SHP77 (cell line): ENCODE measurements around the gene MAN2C1.
"Not testable (repeated sequence)": the region's sequence is repeated elsewhere in the genome, so short reads cannot be mapped to it uniquely, and the experiment has no call there.

Experiments used
- DNase-seq, 2 experiments: peaks; one replicate each; lab custom pipeline; 2025; lab: John Stamatoyannopoulos, UW

Gene MAN2C1

DNA sequence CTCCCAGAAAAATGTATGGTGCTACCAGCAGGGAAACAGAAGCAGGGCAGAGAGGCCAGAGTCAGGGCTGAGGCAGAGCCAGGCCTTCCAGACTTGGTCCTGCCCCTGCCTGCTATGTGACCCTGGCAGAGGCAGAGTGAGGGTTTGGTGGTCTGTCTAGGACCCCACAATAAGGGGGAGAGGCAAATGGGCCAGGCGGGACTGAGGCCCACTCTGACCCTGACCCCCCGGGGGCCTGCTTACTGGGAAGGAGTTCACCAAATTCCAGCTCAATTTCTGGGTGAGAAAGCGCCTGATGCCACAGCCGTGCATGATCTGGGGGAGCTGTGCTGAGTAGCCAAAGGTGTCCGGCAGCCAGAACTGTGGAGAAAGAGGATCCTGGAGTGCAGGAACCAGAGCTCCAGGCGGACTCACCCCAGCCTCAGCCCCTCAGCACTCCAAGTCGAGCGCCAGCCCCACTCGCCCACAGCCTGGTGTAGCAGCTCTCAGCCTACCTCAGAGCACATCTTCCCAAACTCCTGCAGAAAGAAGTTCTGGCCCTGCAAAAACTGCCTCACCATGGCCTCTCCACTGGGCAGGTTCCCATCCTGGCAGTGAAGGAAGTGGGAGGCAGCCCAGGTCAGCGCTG, 6.9 kb downstream of the MAN2C1 start:
- DNase-seq = no peak

DNA sequence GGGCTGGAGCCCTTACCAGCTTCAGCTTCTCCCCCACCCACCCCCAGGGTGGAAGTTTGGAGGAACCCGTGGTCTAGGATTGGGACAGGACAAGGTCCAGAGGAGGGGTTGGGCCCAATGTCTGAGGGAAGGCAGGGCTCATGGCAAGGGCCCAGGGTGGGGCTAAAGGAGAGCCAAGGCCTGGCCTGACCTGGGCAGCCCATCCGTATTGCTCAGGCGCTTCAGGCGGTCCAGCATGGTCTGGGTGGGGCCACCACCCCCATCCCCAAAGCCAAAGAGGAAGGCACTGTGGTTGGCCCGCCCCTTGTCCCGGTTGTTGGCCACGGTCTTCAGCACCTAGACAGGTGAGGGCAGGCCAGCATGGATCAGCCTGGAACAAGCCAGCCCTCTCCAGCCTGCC, 7.6 kb downstream of the MAN2C1 start:
- no peak for DNase-seq

DNA sequence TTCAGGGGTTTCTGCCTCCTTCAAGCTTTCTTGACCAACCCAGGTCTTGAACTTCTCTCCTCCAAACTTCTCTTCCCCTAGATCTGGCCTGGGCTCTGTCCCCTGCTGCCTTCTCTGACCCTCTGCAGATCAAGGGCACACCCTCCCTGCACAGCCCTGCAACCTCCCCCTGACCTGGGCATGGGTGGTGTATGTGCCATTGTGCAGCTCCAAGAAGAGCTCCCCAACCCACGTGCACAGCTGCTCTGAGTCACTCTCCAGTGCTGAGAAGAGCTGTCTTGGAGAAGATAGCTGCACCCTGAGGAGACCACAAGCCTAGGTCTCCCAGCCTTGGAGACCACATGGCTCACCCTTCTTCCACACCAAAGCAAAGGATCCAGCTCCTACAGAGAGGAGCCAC, 8.0 kb downstream of the MAN2C1 start:
- DNase-seq = no peak

DNA sequence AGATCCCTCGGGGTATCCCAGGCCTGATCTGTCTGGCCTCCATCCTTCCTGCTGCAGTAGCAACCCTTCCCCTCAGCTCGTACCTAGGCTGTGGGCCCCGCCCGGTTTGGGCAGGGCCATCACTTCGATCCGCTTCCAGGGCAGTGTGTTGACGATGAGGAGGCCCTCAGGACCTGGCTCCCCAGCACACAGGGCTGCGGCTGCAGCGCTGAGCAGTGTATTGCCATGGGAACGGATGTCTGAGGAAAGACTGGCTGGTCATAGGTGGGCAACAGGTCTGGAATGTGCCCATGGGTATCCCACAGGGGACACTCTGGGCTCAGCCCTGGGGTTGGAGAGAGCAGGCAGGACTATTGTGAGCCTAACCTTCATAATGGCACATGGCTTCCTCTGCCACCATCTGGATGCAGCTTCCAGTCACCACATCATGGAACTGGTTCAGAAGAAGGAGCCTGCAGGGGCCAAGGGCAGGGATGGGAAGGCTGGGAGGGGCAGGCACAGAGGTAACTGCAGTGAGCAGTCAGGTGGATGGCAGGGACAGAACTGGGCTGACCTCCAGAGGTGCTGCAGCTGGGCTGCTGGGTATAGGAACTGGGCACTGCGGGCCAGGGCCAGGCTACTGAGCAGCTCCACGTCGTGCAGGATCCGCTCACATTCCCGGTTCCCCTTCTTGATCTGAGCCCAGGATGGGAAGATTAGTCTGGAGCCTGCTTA, 8.7 kb downstream of the MAN2C1 start:
- no peak for DNase-seq

DNA sequence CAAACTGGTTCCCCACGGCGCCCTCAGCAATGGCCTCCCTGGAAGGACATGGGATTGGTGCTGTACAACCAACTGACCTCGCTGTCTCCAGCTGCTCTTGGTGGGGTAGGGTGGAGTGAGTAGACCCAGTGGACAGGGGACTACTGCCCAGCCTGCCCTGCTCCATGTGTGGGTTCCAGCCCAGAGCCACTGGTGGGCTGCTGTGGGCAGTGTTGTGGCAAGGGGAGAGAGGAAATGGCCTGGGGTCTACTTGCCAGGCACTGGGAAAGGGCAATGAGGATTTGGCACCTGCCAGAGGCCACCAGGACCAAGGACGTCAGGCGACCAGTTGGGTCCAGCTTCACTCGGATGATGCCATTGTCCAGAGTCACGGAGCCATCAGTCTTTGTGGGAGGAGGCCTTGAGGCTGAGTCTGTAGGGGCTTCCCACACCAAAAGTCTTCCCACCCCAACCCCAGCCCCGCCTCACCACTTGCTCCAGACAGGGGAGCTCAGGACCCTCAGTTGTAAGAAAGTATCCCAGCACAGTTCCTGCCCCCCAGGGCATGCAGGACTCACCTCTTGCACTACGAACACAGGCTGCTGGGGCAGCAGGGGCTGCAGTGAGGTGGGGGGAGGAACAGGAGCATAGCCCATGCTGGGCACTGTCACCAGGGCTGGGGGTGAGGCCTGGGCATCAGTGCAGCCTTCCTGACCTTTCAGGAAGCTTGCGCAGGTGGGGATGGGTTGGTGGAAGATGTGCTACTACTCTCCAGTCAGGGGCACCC, 9.5 kb downstream of the MAN2C1 start:
- no peak for DNase-seq

DNA sequence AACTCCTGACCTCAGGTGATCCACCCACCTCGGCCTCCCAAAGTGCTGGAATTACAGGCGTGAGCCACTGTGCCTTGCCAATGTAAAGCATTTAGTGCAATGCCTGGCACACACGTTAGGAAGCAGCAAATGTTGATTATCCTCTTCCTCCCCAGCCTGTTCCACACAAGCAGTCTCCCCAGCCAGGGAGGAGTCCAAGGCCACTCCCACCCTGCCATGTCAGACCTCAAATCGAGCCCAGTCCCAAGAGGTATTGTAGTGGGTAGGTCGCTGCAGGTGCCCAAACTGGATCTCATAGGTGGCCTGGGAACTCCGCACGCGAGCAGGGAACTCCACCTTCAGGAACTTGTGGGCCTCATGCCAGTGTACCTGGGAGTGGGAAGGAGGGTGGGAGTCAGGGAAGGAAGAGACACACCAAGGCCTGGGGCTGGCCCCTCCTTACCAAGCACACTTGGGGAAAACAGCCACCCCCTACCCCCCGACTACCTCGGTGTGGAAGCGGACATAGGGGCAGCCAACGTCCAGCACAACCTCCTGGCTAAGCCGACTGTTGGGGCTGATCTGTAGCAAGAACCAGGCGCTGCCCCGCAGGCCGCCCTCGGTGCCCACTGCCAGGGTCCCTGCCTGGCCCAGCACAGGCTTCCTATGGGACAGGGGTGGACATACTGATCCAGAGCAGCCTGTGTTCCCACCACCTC, 10.3 kb downstream of the MAN2C1 start:
- DNase-seq = no peak

DNA sequence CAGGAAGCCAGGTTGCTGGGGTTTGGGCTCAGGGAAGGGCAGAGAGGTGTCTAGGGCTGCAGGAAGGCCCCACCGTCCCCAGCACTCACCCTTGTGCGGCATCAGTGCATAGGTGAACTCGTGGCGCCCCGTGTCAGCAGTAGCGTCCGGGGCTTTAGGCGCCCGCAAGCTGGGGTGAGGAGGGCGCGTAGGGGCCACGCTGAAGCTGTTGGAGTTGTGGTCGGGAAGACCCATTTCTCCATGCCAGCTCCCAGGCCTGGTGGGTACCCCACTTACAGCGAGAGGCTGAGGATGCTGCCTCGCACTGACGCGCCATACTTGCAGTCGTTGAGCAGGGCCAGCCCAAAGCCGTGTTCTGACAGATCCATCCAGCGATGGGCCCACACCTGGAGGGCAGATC, 11.9 kb downstream of the MAN2C1 start:
- no peak for DNase-seq

DNA sequence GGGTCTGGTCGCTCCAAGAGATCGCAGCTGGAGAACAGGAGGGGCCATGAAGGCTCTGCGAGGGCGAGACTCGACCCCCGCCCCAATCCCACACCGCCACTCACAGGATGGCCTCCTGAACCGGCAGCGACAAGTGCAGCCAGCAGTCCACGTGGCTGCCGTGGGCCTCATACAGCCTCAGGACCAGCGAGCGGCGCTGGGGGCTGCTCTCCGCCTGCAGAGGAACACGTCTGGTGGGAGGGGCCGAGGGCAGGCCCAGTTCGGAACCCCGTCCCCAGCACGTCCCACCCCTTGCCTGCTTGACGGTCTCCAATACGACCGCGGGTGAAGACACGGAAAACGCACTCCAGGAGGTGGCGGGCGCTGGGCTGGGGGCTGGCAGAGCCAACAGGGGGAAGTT, 12.4 kb downstream of the MAN2C1 start:
- no peak for DNase-seq

DNA sequence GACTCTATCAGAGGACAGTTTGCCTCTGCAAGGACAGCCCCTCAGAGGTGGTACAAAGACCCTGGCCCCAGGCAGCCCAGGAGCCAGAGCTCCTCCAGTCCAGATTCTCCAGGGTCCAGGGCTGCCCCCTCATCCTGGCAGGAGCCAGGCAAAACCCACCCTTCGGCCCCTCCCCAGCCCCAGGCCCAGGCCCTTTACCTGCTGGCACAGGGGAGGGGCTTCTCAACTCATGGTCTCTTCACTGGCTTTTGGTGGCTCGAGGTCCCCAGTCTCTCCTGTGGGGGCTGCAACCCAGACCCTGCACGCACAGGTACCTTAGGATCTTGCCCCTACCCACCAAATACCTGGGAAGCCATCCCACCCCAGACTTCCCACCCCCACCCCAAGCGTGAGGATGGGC, 13.0 kb downstream of the MAN2C1 start:
- DNase-seq = no peak

DNA sequence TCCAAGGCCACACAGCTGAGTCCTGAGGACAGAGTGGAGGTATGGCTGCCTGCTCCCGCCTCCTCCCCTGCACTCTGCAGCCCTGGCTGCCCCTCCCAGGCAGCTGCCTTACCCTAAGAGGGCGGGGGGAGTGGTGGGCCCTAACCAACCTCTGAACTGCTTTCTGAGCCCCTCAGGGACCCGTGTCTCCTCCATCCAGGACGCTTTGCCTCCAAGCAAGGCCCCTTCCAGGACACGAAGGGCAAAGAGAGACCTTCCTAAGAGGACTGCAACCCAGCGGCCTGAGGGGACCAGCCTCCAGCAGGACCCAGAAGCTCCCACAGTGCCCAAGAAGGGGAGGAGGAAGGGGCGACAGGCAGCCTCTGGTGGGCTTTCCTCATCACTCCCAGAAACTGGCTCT, 14.0 kb downstream of the MAN2C1 start:
- DNase-seq = no peak

DNA sequence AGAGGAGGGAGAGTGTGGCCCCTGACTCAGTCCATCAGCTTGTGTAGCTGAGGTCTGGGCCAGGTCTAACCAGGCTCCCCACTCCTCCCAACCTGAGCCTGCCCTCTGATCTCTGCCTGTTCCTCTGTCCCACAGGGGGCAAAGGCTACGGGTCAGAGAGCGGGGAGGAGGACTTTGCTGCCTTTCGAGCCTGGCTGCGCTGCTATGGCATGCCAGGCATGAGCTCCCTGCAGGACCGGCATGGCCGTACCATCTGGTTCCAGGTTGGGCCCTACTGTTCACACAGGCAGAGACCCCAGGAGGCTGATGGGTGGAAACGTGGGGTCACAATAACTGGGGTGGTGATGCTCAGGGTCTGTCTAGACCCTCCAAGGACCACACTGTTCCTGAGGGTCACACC, 14.8 kb downstream of the MAN2C1 start:
- DNase-seq = no peak

DNA sequence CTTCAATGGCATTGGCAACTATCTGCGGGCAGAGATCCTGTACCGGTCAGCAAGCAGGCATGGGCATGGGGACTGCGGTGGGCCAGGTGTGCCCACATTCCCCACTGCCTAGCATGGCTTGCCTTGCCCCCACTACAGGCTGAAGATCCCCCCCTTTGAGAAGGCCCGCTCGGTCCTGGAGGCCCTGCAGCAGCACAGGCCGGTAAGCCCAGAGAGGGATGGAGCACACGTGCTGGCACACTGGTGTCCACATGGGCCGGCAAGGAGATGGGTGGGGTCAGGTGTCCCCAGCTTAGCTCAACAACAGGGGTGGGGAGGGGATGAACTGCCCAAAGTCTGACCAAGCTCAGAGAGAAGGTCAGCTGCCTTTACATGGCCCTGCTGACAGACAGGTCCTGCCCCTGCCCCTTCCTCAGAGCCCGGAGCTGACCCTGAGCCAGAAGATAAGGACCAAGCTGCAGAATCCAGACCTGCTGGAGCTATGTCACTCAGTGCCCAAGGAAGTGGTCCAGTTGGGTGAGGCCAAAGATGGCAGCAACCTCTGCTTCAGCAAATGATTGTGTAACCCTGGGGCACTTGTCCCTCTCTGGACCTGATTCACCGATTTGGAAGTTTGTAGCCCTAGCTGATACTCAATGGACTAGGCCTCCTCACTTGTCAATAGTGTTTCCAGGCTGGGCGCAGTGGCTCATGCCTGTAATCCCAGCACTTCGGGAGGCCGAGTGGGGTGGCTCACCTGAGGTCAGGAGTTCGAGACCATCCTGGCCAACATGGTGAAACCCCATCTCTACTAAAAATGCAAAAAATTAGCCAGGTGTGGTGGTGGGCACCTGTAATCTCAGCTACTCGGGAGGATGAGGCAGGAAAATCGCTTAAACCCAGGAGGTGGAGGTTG, 16.0 kb downstream of the MAN2C1 start:
- no peak for DNase-seq

DNA sequence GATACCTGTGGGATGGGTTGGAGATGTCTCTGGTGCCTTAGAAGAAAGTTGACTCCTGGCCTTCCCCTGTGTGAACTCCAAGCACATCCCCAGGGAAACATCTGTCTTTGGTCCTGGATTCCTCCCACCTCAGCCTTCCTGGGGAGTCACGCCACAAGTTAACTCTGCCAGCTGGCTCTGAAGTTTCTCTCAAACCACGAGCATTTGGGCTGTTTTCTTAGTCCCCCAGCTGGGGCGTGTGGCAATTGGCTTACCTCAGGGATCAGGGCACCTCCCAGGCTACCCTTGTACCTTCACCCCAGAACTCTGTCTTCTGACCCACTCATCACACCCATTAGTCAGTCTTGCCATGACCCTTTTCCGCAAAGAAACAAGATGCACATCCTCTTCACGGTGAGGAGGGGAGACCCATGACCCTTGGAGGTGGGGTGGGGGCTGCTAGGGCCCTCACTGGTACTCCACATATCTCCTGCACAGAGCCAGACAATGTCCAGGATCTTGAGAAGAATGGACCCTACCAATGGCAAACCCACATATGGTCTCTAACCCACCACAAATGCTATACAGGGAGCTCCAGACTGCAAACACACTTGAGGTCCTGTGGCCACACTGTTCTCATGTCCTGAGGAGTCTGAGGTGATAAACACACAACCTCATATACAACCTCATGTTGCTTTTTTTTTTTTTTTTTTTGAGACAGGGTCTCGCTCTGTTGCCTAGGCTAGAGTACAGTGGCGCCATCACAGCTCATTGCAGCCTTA, 17.6 kb downstream of the MAN2C1 start:
- no peak for DNase-seq

DNA sequence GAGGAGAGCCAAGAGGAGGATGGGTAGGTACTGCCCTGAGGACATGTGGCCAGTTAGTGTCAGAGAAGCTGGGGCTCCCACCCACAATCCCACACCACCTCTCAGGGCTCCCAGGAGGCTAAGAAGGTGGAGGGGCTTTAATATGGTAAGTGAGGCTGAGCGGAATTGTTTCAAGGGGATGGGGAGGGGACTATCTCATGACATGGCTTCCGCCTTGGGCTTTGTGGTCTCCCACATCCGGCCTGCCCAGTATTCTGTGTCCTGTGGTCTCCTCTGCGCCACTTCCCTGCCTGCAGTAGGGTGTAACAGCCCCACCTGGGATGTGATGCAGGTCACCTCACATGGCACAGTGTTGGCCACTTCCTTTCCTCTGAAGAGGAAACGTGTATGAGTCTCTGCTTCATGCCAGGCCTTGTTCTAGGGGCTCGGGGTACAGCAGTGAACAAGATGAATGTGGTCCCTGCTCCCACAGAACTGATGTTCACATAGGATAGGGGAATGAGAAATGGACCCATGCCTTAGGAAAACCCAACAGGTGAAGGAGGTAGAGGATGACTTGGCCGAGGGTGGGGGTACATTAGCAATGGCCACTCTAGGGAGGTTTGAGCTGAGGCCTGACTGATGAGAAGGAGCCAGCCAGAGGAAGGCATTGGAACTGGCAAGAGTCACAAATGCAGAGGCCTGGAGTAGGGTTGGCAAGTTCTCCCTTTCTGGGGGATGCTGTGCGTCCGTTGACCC, 18.4 kb downstream of the MAN2C1 start:
- no peak for DNase-seq

DNA sequence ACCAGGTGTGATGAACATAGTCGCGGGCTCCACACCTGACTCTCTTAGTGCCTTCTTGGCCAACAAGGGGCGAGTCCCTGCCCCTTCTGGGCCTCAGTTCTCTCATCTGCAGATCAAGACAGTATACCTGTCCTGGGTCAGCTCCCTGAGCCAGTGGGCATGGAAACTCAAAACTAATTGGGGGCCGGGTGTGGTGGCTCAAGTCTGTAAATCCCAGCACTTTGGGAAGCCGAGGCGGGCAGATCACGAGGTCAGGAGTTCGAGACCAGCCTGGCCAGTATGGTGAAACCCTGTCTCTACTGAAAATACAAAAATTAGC, 19.1 kb downstream of the MAN2C1 start:
- not testable (repeated sequence) for DNase-seq

DNA sequence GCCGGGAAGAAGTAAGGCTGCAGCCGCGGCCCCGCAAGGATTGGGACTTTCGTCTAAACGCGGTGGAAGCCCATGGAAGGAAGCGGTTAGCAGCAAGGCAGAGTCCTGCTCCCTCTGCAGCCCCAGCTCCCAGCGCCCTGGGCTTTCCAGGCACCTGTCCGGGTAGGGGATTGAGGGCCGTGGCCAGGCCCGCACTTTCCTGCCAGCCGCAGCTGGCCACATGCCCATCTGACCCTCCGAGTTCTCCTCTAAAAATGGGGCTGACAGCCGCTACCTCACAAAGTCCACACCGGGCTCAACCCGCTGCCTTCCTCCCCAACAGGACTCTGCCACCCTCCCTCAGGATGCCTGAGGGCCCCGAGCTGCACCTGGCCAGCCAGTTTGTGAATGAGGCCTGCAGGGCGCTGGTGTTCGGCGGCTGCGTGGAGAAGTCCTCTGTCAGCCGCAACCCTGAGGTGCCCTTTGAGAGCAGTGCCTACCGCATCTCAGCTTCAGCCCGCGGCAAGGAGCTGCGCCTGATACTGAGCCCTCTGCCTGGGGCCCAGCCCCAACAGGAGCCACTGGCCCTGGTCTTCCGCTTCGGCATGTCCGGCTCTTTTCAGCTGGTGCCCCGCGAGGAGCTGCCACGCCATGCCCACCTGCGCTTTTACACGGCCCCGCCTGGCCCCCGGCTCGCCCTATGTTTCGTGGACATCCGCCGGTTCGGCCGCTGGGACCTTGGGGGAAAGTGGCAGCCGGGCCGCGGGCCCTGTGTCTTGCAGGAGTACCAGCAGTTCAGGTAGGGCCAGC, 19.7 kb downstream of the MAN2C1 start:
- DNase-seq = peak in 1 of 2 experiments; percentile 11

DNA sequence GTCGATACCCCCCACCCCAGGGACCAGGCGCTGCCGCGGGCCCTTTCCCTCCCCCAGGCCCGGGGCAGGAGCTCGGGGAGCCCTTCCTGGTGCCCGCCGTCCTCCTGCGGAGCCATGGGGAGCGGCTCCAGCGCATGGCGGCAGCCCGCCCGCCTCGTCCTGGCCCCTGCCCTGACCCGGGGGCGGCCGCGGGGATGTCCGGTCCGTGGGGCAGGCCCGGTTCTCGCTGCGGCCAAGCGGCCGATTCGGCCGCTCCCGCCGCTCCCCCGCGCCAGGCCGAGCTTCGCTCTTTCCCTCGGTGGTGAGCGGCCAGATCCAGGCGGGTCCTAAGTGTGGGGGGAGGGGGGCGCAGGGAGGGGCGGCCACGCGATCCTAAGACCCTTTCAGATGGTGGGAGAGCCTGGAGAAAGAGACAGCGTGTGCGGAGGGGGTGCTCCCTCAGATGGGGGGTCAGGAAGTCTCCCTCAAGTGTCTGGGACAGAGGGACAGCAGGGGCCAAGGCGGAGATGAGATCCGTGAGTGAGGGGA, 20.3 kb downstream of the MAN2C1 start:
- DNase-seq = no peak

DNA sequence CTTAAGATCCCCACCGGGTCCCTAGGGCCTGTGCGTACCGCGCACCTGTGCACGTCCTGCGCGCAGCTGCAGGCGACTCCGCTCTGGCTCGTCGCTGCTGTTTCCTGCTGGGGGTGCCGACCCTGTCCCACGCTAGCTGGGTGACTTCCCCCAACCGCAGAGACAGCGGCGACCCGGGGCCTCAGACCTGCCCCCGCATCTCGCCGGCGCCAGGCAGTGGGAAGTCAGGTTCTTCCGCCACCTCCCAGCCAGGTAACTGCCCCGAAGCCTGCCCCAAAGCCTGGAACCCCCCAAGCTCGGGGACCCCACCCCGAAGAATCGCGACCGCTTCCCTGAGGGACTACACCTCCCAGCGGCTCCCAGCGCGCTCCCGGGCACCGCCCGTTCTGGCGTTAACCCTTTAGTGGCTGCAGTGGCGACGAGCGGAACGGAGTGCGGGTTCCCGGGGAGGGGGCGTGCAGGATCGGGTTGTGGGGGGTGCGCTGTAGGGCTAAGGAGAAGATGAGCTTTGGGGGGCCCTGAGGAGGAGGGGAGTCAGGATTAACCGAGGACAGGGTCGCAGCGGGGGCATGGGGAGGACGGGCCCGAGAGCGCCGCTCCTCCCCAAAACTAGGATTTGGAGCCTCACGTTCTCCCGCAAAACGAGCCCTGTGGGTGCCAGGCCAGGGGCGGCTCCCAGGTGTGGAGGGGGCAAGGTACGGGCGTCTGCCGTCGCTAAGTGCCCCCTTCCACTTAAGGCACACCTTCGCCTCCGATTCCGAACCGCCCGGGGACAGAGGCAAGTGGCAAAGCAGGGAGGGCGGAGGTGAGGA, 21.0 kb downstream of the MAN2C1 start:
- DNase-seq = peak; percentile 35 to 58
